ENCODE data around the gene GTPBP10. TPM values are rescaled to one million over a fixed set of nuclear protein-coding genes. Genes with fewer than 3 reads are reported as not detected.

Gene GTPBP10
- total RNA-seq, 1 donor from 2014 or later: 7.4 TPM

DNA sequence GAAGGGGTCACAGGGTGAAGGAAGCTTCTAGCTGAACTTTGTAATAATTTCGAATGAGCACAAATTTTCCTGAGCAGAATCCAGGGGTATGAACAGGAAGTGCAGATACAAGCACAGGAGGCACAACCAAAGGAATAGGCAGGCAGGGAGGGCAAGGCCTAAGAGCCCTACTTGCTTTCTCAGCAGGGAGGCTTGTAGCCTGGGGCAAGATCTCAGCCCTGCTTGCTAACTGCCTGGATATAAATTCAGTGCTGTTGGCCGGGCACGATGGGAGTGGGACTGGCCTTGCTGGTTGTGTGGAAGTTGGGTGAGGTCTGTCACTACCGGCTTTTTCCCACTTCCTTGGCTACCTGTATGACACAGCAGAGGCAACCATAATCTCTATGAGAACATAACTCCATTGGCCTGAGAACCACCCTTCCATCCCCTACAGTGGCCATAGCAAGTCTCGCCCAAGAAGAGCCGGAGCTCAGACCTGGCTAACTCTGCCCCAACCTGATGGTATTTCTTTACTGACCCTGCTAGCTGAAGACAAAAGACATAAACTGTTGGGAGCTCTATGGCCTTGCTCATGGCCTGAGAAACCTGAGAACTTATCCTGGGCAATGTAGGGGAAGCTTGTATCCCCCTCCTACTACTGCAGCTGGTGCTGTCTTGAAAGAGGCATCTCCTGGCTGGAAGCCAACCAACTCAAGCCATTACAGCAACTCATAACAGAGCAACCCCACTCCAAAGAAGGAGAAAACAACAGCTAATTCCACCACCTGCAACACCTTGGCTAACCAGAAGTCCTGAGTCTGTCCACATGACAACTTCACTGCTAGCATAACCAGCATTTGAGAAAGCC, 84.3 kb downstream of the GTPBP10 start:
- no peak for DNase-seq (ENCODE audit: low read depth, low spot score)

GRCh38 chr7:90432752-90433151, 86.2 kb downstream of the GTPBP10 start:
- no peak for DNase-seq (ENCODE audit: low read depth, low spot score)

GRCh38 chr7:90433221-90433620, 86.7 kb downstream of the GTPBP10 start:
- no peak for DNase-seq (ENCODE audit: low read depth, low spot score)

Other genes with a start within 250 kb of the GTPBP10 start
- 18.6 and 40.1 TPM in 2 replicates for gene STEAP1, start 192.2 kb upstream of the GTPBP10 start, total RNA-seq
- gene STEAP2, start 135.0 kb upstream of the GTPBP10 start, total RNA-seq: 2.3 and 5.2 TPM in 2 replicates
- 1.8 and 3.6 TPM in 2 replicates for gene CFAP69, start 101.5 kb upstream of the GTPBP10 start, total RNA-seq
- not detected in 2 replicates for gene FAM237B, start 25.4 kb upstream of the GTPBP10 start, total RNA-seq
- 4.6 and 13.3 TPM in 2 replicates for gene CLDN12, start 56.7 kb downstream of the GTPBP10 start, total RNA-seq
- not detected in 2 replicates for gene PTTG1IP2, start 122.9 kb downstream of the GTPBP10 start, total RNA-seq
- 13.6 and 19.5 TPM in 2 replicates for gene CDK14, start 249.6 kb downstream of the GTPBP10 start, total RNA-seq